GM10266 (cell line): ENCODE results near the gene IFITM1.

Experiments
- DNase-seq: peaks from one replicate; pipeline ENCODE4 v3.0.0; 2012; ENCODE audit errors: extremely low spot score
- CTCF ChIP-seq: IDR thresholded peaks from 2 replicates; pipeline ENCODE4 v1.5.1; 2012; ENCODE audit warnings: mild to moderate bottlenecking, low read depth; ENCODE audit not compliant: control insufficient read depth, insufficient read depth; ENCODE audit errors: missing control alignments

The IFITM1 gene

GRCh38 chr11:335779-336658, 22.2 kb downstream of the IFITM1 start:
- no peak for DNase-seq
- TF ChIP-seq CTCF, result no peak

- TF ChIP-seq CTCF, result no peak
- DNase-seq, result no peak
Measured at GRCh38 chr11:336659-337198, 22.9 kb downstream of the IFITM1 start.

GRCh38 chr11:337711-338110, 23.9 kb downstream of the IFITM1 start:
- DNase-seq, result no peak
- TF ChIP-seq CTCF, result no peak

GRCh38 chr11:339963-340362, 26.1 kb downstream of the IFITM1 start:
- DNase-seq, result no peak
- TF ChIP-seq CTCF, result no peak

GRCh38 chr11:340539-341512, 27.0 kb downstream of the IFITM1 start:
- no peak for DNase-seq
- no peak for TF ChIP-seq CTCF

GRCh38 chr11:342328-342727, 28.5 kb downstream of the IFITM1 start:
- DNase-seq, result no peak
- no peak for TF ChIP-seq CTCF
